Hepatocyte (in vitro differentiated cells): ENCODE results near the gene CHRNE. TPM values are rescaled to one million over a fixed set of nuclear protein-coding genes. Genes with fewer than 3 reads are reported as not detected.
"Not testable (repeated sequence)": the region's sequence is repeated elsewhere in the genome, so short reads cannot be mapped to it uniquely, and the experiment has no call there.

Experiments used
- DNase-seq: peaks from one replicate; pipeline ENCODE4 v3.0.0-alpha.2; 2016; ENCODE audit warnings: low spot score
- H2AFZ ChIP-seq: fragments of 200-600 bp; sonication (generic); 2 replicates; pipeline ENCODE4 v1.6.0; 2016; ENCODE audit warnings: antibody characterized with exemption, mild to moderate bottlenecking
- H3K27ac ChIP-seq: fragments of 200-600 bp; sonication (generic); 2 replicates; pipeline ENCODE4 v1.5.1; 2016; ENCODE audit warnings: mild to moderate bottlenecking
- H3K27me3 ChIP-seq: fragments of 200-600 bp; sonication (generic); 2 replicates; pipeline ENCODE4 v1.6.1; 2016
- H3K36me3 ChIP-seq: fragments of 200-600 bp; sonication (generic); replicated peaks from 2 replicates; pipeline ENCODE4 v1.5.1; 2016; ENCODE audit warnings: low read depth; ENCODE audit not compliant: insufficient read depth
- H3K4me1 ChIP-seq: fragments of 200-600 bp; sonication (generic); 2 replicates; pipeline ENCODE4 v1.5.1; 2016; ENCODE audit warnings: mild to moderate bottlenecking, moderate library complexity; ENCODE audit not compliant: insufficient read depth
- H3K4me2 ChIP-seq: fragments of 200-600 bp; sonication (generic); 2 replicates; pipeline ENCODE4 v1.6.0; 2016
- H3K4me3 ChIP-seq: fragments of 200-600 bp; sonication (generic); 2 replicates; pipeline ENCODE4 v1.5.1; 2016; ENCODE audit warnings: mild to moderate bottlenecking
- H3K79me2 ChIP-seq: fragments of 200-600 bp; sonication (generic); 2 replicates; pipeline ENCODE4 v1.6.0; 2017; ENCODE audit warnings: mild to moderate bottlenecking
- H3K9me2 ChIP-seq: fragments of 200-600 bp; sonication (generic); replicated peaks from 2 replicates; pipeline ENCODE4 v1.6.0; 2017; ENCODE audit warnings: mild to moderate bottlenecking; ENCODE audit not compliant: insufficient read depth
- H3K9me3 ChIP-seq: fragments of 200-600 bp; sonication (generic); 2 replicates; pipeline ENCODE4 v1.5.1; 2016; ENCODE audit warnings: low read depth, mild to moderate bottlenecking
- H4K20me1 ChIP-seq: fragments of 200-600 bp; sonication (generic); 2 replicates; pipeline ENCODE4 v1.6.0; 2016; ENCODE audit warnings: mild to moderate bottlenecking; ENCODE audit not compliant: insufficient read depth, poor library complexity, severe bottlenecking
- CTCF ChIP-seq: fragments of 200-600 bp; sonication (generic); IDR thresholded peaks from 2 replicates; pipeline ENCODE4 v1.5.1; 2016; ENCODE audit warnings: antibody characterized with exemption, mild to moderate bottlenecking; ENCODE audit not compliant: poor library complexity
- EZH2 ChIP-seq: fragments of 200-600 bp; sonication (generic); IDR thresholded peaks from 2 replicates; pipeline ENCODE4 v1.6.1; 2016; ENCODE audit warnings: antibody characterized with exemption, mild to moderate bottlenecking, borderline replicate concordance
- EZH2phosphoT487 ChIP-seq: fragments of 200-600 bp; sonication (generic); IDR thresholded peaks from one replicate; pipeline ENCODE4 v1.6.1; 2018; ENCODE audit warnings: antibody characterized with exemption, mild to moderate bottlenecking, low read depth, moderate library complexity; ENCODE audit not compliant: unreplicated experiment, severe bottlenecking
- WGBS: methylation state at CpG from one replicate; pipeline ENCODE4 v1.1.6; 2016; ENCODE audit warnings: low lambda C conversion rate; ENCODE audit errors: missing lambda C conversion rate; 5-methylcytosine and 5-hydroxymethylcytosine counted together
- polyA plus RNA-seq: library from polyadenylated mRNA; unstranded; fragments of >200 nt; fragmentation: Nextera tagmentation; extraction: Ambion mirVana; gene quantifications from 2 replicates; pipeline ENCODE4 v1.2.1, GENCODE V29; 2016
- total RNA-seq: library from RNA; depleted of rRNA; stranded (reverse); fragments of >200 nt; gene quantifications from 2 replicates; pipeline ENCODE4 v1.2.3, GENCODE V29; 2014

Gene CHRNE
- total and polyA plus RNA-seq, 2 experiments from 2014 or later, result 0.60 to 1.2 TPM

DNA sequence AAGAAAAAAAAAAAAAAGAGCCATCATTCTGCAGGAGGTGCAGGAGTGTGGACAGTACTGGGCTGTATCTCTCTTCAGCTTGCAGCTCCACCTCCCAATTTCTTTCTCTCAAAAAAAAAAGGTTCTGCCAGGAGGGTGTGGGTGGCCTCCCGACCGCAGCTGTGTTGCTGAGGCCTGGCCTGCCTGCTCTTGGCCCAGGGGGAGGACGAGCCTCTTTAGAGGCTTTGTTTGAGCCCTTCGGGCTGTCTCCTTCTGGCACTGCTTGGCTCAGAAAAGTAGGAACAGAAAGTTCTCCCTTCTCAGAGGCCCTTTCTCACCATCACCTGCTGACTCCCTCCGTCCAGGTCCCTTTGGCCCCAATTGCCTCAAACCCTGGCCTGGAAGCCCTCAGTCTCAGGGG lies 25.8 kb downstream of the CHRNE start:
- no peaks in the 10 kb centered on the region for H3K36me3 ChIP-seq
- no peaks in the 10 kb centered on the region for H4K20me1 ChIP-seq
- WGBS, result 70% methylated on average over 5 of the region's 5 CpGs
- H3K9me2 ChIP-seq, result no peaks in the 10 kb centered on the region
- H3K27ac ChIP-seq, result peak overlapping the region; percentile 10
- no peaks in the 10 kb centered on the region for H3K9me3 ChIP-seq
- H3K27me3 ChIP-seq, result no peaks in the 10 kb centered on the region
- DNase-seq, result no peak
- no peak overlapping the region for H3K4me3 ChIP-seq
- H3K79me2 ChIP-seq, result peaks cover 30% of the 10 kb centered on the region
- H3K4me1 ChIP-seq, result no peaks in the 10 kb centered on the region
- H3K4me2 ChIP-seq, result no peak overlapping the region
- TF ChIP-seq EZH2phosphoT487 (no peak), CTCF (no peak), EZH2 (no peak)
- no peak overlapping the region for H2AFZ ChIP-seq

DNA sequence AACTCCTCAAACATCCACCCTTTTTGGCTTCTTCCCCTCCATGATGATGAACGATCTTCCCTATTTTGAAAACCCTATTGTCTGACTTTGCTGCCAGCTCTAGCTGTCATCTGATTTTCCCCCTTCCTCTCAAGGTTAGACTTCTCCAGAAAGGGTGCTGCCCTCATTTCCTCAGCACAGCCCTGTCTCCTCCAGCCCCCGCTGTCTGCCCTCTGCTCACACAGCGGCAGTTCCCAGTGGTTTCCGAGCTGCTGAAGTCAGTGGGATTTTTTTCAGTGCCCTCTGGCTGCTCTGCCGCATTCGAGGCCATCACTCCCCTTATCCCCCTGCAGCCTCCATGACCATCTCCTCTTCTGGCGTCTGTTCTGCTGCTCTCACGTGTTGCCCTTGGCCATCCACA lies 30.1 kb downstream of the CHRNE start:
- TF ChIP-seq EZH2, result no peak
- TF ChIP-seq EZH2phosphoT487, result no peak
- no peak for TF ChIP-seq CTCF
- no peak overlapping the region for H3K4me2 ChIP-seq
- H3K79me2 ChIP-seq, result peaks cover 54% of the 10 kb centered on the region
- no peaks in the 10 kb centered on the region for H3K9me3 ChIP-seq
- no peak overlapping the region for H3K27ac ChIP-seq
- no peak overlapping the region for H2AFZ ChIP-seq
- no peaks in the 10 kb centered on the region for H3K9me2 ChIP-seq
- WGBS, result 63% methylated on average over 8 of the region's 8 CpGs
- no peaks in the 10 kb centered on the region for H3K27me3 ChIP-seq
- no peaks in the 10 kb centered on the region for H4K20me1 ChIP-seq
- H3K4me3 ChIP-seq, result no peak overlapping the region
- no peaks in the 10 kb centered on the region for H3K36me3 ChIP-seq
- DNase-seq, result no peak
- no peaks in the 10 kb centered on the region for H3K4me1 ChIP-seq

DNA sequence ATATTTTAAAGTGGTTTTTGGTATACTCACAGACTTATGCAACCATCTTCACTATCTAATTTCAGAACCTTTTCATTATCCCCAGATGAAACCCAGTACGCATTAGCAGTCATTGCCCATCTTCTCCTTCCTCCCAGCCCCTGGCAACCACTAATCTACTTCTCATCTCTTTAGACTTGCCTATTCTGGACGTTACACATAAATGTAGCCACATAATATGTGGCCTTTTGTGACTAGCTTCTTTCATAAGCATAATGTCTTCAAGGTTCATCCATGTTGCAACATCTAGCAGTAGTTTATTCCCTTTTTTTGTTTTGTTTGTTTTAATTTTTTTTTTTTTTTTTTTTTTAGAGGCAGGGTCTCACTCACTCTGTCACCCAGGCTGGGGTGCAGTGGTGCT lies 32.0 kb downstream of the CHRNE start:
- no peaks in the 10 kb centered on the region for H4K20me1 ChIP-seq

GRCh38 chr17:4869058-4869998 lies 33.6 kb downstream of the CHRNE start:
- H3K4me2 ChIP-seq, H3K4me1 ChIP-seq, H3K9me2 ChIP-seq, H3K27me3 ChIP-seq, H4K20me1 ChIP-seq, H3K36me3 ChIP-seq, H2AFZ ChIP-seq, H3K4me3 ChIP-seq, H3K27ac ChIP-seq, DNase-seq, H3K9me3 ChIP-seq: not testable (repeated sequence)
- WGBS, result 93% methylated on average over 22 of the region's 22 CpGs
- peaks cover 49% of the 10 kb centered on the region for H3K79me2 ChIP-seq

More for the DNA sequence above, 32.0 kb downstream of the CHRNE start:
- Histone ChIP-seq H3K36me3 (no peaks in the 10 kb centered on the region), H3K4me3 (no peak overlapping the region), H3K9me3 (no peaks in the 10 kb centered on the region), H3K79me2 (peaks cover 59% of the 10 kb centered on the region), H3K27me3 (no peaks in the 10 kb centered on the region), H3K9me2 (no peaks in the 10 kb centered on the region), H2AFZ (no peak overlapping the region), H3K27ac (no peak overlapping the region), H3K4me2 (no peak overlapping the region), H3K4me1 (no peaks in the 10 kb centered on the region)
- 71% methylated on average over 2 of the region's 2 CpGs for WGBS
- no peak for TF ChIP-seq EZH2
- TF ChIP-seq CTCF, result no peak
- no peak for TF ChIP-seq EZH2phosphoT487
- DNase-seq, result no peak

GRCh38 chr17:4867535-4867934 lies 35.4 kb downstream of the CHRNE start:
- not testable (repeated sequence) for H3K27me3 ChIP-seq, H2AFZ ChIP-seq, H3K36me3 ChIP-seq, H3K4me1 ChIP-seq, H3K9me2 ChIP-seq, H4K20me1 ChIP-seq, H3K4me2 ChIP-seq, H3K27ac ChIP-seq, DNase-seq, H3K4me3 ChIP-seq, H3K9me3 ChIP-seq
- WGBS, result 96% methylated on average over 5 of the region's 5 CpGs
- H3K79me2 ChIP-seq, result peaks cover 51% of the 10 kb centered on the region
